GM19328 (cell line): ENCODE results near the gene PWP2.
"Not testable (repeated sequence)": the region's sequence is repeated elsewhere in the genome, so short reads cannot be mapped to it uniquely, and the experiment has no call there.

Experiments used
- ATAC-seq: cut with Tn5 transposase; IDR thresholded peaks from one replicate; pipeline ENCODE4 v1.9.1; 2021; ENCODE audit warnings: mild to moderate bottlenecking, moderate library complexity; ENCODE audit not compliant: unreplicated experiment

Gene PWP2

DNA sequence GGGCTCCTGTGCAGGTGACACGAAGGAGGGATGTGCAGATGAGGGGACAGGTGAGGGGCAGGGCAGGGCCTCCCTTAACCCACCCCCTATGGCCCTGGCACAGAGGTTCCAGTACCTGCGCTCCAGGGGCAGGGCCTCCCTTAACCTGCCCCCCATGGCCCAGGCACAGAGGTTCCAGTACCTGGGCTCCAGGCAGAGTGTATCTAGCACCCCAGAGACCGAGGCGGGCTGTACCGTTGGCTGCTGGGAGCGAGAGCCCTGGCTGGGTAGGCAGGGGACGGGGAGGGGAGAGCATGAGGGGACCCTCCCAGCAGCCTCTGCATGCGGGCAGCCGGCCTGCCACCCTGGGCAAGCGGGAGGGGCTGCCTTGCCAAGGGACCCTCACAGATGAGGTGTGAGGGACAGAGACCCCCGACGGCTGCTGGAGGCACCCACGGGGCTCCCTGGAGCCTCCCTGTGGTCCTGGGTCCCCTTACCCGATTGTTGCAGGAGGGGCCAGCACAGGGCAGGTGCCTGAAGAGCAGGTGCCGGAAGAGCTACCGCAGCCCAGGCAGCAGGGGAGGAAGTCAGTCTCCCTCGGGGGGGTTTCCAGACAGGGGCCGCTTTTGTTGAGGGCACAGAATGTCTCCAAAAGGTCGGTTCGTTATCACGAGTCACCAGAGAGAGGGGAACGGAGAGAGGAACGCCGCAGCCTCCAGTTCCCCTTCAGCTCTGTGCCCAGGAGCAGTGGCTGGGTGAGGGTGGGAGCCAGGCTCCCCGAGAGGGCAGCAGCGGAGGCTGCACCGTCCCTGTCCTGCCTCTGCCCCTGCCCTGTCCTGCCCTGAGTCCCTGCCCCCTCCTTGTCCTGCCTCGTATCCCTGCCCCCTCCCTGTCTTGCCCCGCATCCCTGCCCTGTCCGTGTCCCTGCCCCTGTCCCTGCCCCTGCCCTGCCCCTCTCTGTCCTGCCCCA lies 52.4 kb downstream of the PWP2 start:
- ATAC-seq = not testable (repeated sequence)

DNA sequence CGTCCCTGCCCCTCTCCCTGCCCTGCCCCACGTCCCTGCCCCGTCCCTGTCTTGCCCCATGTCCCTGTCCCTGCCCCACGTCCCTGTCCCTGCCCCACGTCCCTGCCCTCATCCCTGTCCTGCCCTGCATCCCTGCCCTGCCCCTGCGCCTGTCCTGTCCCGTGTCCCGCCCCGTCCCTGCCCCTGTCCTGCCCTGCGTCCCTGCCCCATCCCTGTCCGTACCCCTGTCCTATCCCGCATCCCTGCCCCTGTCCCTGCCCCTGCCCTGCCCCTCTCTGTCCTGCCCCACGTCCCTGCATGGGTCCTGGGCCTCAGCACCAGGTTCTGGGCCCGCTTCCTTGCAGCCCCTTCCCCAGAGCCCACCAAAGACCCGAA lies 53.1 kb downstream of the PWP2 start:
- not testable (repeated sequence) for ATAC-seq

DNA sequence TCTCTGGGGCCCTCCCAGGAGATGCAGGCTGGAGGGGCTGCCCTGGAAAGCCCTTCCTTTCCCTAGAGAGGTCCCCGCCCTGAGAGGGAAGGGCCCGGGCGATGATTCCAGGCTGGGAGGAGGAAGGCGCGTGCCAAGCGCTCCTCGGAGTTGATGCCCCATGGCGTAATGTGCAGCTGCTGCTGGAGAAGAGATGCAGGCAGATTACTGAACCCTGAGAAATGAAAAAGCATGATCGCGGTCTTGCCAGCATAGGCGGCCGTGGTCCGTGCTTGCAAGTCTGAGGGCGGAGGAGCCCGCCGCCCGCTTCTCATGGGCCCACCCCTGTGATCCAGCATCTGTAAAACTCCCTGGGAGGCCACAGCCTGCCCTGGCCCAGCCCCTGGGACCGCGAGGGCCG lies 53.6 kb downstream of the PWP2 start:
- not testable (repeated sequence) for ATAC-seq

DNA sequence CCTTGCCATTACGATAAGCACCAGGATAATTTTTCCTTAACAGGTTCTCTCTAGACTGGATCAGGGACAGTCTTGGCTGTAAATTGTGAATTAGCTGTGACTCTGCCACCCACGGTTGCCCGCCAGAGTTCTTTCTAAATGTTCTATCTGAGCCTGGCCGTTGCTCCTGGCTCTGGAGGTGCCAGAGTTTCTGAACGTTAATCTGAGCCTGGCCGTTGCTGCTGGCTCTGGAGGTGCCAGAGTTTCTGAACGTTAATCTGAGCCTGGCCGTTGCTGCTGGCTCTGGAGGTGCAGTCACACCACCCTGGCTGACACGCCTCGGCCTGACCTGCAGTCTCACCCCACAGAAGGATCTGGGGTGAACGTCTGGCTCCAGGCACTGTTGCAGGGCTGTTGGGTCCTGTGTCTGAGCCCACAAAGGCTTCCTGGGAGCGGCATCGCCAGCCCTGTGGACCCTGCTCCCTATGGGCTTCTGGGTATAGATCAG lies 56.0 kb downstream of the PWP2 start:
- not testable (repeated sequence) for ATAC-seq

DNA sequence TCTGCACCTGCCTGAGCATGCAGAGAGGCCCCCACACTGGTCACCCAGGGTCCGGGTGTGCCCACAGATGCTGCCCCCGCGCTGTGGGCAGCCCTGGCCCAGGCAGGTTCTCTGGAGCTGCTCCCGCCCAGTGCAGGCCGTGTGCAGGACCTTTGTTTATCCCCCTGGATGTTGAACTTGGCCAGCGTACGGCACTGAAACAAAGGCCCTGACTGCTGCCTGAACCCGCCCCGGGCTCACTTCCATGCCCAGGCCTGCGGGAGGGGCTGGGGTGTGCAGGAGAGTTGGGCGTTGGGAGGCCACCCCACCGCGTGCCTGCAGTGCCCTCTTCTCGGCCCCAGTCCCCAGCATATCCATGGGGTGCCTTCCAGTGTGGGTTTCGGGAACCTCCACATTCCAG lies 58.7 kb downstream of the PWP2 start:
- ATAC-seq = not testable (repeated sequence)

DNA sequence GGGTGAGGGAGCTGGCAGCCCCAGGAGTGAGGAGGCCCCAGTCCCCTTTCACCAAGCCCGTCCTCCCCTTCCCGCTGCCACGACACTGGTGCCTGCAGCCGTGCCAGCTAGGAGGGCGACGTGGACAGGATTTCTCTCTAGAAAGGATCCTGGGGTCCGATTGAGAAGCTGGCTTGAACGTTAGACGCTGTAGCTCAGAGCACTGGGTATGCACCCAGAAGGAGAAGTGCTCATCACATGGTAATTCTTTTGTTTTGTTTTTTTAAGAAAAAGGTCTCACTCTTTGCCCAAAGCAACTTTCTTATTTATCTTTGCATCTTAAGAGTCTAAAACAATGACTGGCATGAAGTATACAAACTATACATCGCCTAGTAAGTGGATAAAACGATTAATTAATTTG lies 60.3 kb downstream of the PWP2 start:
- not testable (repeated sequence) for ATAC-seq

DNA sequence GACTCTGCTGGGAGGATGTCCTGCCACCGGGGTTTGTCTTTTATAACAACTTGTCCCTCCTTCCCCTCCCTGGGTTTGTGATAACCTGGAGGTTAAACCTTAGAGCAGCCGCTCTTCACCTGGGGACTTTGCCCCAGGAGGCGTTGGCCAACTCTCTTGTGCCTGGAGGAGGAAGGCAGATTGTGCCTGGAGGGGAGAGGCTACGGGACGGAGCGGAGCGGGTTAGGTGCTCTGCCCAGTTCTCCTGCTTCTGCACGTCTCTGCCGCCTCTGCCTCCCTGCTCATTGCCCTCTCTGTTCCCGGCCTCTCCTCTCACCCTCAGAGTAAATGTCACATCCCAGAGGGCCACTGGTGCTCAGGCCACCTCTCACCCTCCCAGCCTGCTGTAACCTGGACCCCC lies 63.1 kb downstream of the PWP2 start:
- not testable (repeated sequence) for ATAC-seq

DNA sequence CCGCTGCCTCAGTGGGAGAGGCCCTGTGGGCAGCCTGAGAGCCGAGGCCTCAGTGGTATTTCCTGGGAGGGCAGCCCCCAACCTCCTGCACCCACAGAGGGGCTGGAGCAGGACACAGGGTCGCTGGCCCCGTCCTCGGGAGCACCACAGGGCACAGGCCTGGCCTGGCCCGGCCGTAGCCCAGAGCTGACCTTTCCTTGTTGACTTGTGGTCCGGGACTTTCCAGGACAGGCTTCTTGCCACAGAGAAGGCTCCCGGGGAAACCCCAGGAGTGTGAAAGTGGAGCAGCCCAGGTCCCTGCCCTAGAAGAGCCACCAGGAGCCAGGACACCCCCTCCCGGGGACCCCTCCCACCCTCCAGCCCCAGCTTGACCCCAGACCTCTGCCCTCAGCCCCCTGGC lies 63.7 kb downstream of the PWP2 start:
- not testable (repeated sequence) for ATAC-seq

DNA sequence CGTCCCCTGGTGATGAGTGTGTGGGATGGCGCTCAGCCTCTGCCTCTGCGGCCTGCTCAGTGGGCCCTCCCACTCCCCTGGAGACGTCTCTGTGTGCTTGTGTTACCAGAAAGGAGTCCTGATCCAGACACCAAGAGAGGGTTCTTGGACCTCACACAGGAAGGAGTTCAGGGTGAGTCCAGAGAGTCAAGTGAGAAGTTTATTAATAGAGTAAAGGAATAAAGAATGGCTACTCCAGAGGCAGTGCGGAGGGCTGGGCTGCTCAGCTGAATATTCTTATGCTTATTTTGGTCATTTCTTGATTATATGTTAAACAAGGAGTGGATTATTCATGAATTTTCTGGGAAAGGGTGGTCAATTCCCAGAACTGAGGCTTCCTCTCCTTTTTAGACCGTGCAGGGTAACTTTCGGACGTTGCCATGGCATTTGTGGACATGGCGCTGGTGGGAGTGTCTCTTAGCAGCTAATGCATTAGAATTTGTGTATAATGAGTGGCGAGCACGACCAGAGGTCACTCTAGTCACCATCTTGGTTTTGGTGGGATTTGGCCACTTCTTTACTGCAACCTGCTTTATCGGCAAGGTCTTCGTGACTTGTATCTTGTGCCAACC lies 64.9 kb downstream of the PWP2 start:
- not testable (repeated sequence) for ATAC-seq

DNA sequence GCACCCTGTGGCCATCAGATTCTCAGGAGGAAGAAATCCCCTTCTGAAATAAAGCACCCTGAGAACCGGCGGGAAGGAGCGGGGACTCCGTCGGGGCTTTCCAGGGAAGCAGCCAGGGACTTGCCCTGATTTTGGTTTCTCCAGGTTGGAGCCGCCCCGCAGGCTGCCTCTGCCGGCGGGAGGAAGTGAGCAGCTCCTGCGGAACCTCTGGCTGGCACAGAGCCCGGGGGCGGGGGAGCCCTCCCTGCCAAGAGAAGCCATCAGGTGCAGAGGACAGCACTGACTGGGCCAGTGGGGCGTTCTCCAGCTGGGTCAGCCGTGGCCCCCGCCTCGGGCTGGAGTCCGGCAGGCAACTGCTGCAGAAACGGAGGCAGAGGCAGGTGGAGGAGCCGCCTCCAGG lies 65.5 kb downstream of the PWP2 start:
- ATAC-seq = not testable (repeated sequence)

DNA sequence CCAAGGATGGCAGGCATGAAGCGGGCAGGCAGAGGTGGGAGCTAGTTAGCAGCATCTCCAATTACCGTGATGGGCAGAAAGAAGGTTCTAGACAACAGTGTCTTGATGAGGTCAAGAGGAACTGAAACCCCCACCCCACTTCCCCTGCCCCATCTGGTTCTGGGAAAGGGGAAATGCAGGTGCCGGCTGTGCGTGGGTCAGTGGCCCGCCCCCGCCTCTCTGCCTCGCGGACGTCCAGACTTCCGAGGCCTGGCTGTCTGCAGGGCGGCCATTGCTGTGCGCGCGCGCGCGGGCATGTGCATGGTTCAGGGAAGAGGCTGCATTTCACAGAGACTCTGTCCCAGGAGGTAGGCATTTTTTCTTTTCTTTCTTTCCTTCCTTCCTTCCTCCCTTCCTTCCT lies 68.0 kb downstream of the PWP2 start:
- not testable (repeated sequence) for ATAC-seq

DNA sequence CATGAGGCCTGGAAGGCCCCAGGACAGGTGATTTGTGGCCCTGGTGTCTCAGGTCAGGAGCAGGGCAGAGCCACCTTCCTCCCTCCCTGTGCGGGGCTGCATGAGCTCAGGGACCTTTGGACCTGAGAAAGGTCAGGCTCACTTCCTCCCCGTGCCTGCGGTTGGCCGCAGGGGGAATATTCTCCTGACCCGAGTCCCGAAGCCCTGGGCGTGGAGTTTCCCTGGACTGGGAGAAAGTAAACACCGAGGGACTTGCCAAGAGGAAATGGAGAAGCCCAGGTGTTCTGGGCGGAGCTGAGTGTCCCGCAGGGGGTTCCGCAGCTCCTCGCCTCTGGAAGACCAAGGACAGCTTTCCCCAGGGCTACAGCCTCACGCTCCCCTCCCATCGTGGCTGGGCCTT lies 68.9 kb downstream of the PWP2 start:
- not testable (repeated sequence) for ATAC-seq
